PFSK-1 (cell line): Measurements from ENCODE around the gene JPH2.

ENCODE experiments used
- FOXP2 ChIP-seq: optimal IDR thresholded peaks from 2 replicates; pipeline ENCODE3; 2011; ENCODE audit warnings: borderline replicate concordance, control low read depth, inconsistent platforms; ENCODE audit not compliant: insufficient read depth; ENCODE audit errors: extremely low read length, extremely low read depth
- POLR2AphosphoS5 ChIP-seq: IDR thresholded peaks from 2 replicates; pipeline ENCODE4 v1.6.1; 2012; ENCODE audit warnings: low read depth, mild to moderate bottlenecking, control low read depth, low read length, moderate library complexity
- SIN3A ChIP-seq: IDR thresholded peaks from 2 replicates; pipeline ENCODE4 v1.6.1; 2012; ENCODE audit warnings: mild to moderate bottlenecking, low read length, moderate library complexity, borderline replicate concordance; ENCODE audit not compliant: insufficient read depth
- TAF1 ChIP-seq: IDR thresholded peaks from 2 replicates; pipeline ENCODE4 v1.6.1; 2012; ENCODE audit warnings: low read length, control low read depth, borderline replicate concordance; ENCODE audit not compliant: insufficient read depth
- TF ChIP-seq, protein P1 (sequence below), 2 experiments: IDR thresholded peaks; 2 replicates each; pipeline versions ENCODE4 v1.6.1 to v1.8.0; 2011 to 2012; ENCODE audit warnings: low read depth in 2 of 2, low read length in 2 of 2, control low read depth in 1 of 2, inconsistent platforms in 1 of 2, mild to moderate bottlenecking in 1 of 2, moderate library complexity in 1 of 2; ENCODE audit not compliant: insufficient read depth in 1 of 2

- no peak for TF ChIP-seq POLR2AphosphoS5
- TF ChIP-seq TAF1: no peak
- TF ChIP-seq, protein P1, sequence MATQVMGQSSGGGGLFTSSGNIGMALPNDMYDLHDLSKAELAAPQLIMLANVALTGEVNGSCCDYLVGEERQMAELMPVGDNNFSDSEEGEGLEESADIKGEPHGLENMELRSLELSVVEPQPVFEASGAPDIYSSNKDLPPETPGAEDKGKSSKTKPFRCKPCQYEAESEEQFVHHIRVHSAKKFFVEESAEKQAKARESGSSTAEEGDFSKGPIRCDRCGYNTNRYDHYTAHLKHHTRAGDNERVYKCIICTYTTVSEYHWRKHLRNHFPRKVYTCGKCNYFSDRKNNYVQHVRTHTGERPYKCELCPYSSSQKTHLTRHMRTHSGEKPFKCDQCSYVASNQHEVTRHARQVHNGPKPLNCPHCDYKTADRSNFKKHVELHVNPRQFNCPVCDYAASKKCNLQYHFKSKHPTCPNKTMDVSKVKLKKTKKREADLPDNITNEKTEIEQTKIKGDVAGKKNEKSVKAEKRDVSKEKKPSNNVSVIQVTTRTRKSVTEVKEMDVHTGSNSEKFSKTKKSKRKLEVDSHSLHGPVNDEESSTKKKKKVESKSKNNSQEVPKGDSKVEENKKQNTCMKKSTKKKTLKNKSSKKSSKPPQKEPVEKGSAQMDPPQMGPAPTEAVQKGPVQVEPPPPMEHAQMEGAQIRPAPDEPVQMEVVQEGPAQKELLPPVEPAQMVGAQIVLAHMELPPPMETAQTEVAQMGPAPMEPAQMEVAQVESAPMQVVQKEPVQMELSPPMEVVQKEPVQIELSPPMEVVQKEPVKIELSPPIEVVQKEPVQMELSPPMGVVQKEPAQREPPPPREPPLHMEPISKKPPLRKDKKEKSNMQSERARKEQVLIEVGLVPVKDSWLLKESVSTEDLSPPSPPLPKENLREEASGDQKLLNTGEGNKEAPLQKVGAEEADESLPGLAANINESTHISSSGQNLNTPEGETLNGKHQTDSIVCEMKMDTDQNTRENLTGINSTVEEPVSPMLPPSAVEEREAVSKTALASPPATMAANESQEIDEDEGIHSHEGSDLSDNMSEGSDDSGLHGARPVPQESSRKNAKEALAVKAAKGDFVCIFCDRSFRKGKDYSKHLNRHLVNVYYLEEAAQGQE (IDR thresholded peaks at IDR 0.05; ENCODE audit: insufficient read depth in 1 of 2, low read depth in 2 of 2, low read length in 2 of 2): no peak
- no peak for TF ChIP-seq SIN3A
- TF ChIP-seq FOXP2: no peak
Observed at GRCh38 chr20:44231193-44231592, 44.2 kb upstream of the JPH2 start.
